Measurements from ENCODE around the gene GON7. TPM values are rescaled to one million over a fixed set of nuclear protein-coding genes. Genes with fewer than 3 reads are reported as not detected.

GON7 gene
- total and polyA plus RNA-seq, 2 of the 8 experiments (the other 6 are each of a cell fraction or from before 2014, with no cell fraction given), result 3.8 to 9.9 TPM

- Histone ChIP-seq H4K20me1 (replicated peaks in 1 of 2; ENCODE audit: control insufficient read depth in 1 of 2, insufficient read depth in 2 of 2, low read length in 2 of 2) (no peaks in the 10 kb centered on the region), H3K4ac (replicated peaks; ENCODE audit: insufficient read length, low read depth, low read length) (no peak overlapping the region), H3K27ac (ENCODE audit: low read depth, low read length) (no peak overlapping the region), H3K79me1 (ENCODE audit: low read depth, low read length) (no peaks in the 10 kb centered on the region), H2BK120ac (replicated peaks; ENCODE audit: low read depth, low read length) (no peak overlapping the region), H3K18ac (ENCODE audit: extremely low read depth, low read length) (no peak overlapping the region), H3K4me2 (ENCODE audit: insufficient read depth in 1 of 2, low read depth in 2 of 2, low read length in 2 of 2) (no peak overlapping the region), H3K23me2 (ENCODE audit: low read depth, low read length) (peaks cover 5% of the 10 kb centered on the region), H4K8ac (ENCODE audit: extremely low read depth, insufficient read depth, low read length) (no peak overlapping the region), H2BK5ac (ENCODE audit: low read depth, low read length) (no peak overlapping the region), H2BK15ac (ENCODE audit: low read length) (no peak overlapping the region), H4K91ac (replicated peaks; ENCODE audit: insufficient read length, low read length) (no peak overlapping the region), H2BK12ac (ENCODE audit: low read depth, low read length) (no peak overlapping the region), H3K36me3 (ENCODE audit: control insufficient read depth in 2 of 4, insufficient read depth in 4 of 4, low read length in 3 of 4) (peaks cover 4 to 25% (median 10%) of the 10 kb centered on the region in 4 experiments; a peak in 7 of 8 replicates), H3K56ac (replicated peaks; ENCODE audit: insufficient read length, low read depth, low read length) (no peak overlapping the region), H3K9ac (replicated peaks in 1 of 4; ENCODE audit: extremely low read depth in 1 of 4, low read depth in 3 of 4, low read length in 3 of 4) (no peak overlapping the region), H2AFZ (ENCODE audit: low read length) (no peak overlapping the region), H3K14ac (ENCODE audit: insufficient read length) (no peak overlapping the region), H3K9me3 (ENCODE audit: insufficient read depth in 2 of 2, low read depth in 1 of 2, low read length in 1 of 2) (no peaks in the 10 kb centered on the region), H3K4me1 (replicated peaks in 1 of 4; ENCODE audit: control insufficient read depth in 3 of 4, insufficient read depth in 4 of 4, low read length in 3 of 4) (peaks cover 0 to 6% (median 3%) of the 10 kb centered on the region in 4 experiments; a peak in 3 of 7 replicates), H2AK5ac (ENCODE audit: low read depth, low read length) (no peak overlapping the region), H3K79me2 (ENCODE audit: control insufficient read depth in 1 of 2, insufficient read depth in 2 of 2, low read length in 2 of 2) (peaks cover 0 to 10% of the 10 kb centered on the region in 2 experiments; a peak in 1 of 4 replicates), H3K23ac (ENCODE audit: insufficient read length) (no peak overlapping the region), H4K5ac (ENCODE audit: insufficient read length, low read depth, low read length) (no peak overlapping the region), H3K4me3 (ENCODE audit: extremely low read depth in 1 of 4, insufficient read depth in 2 of 4, low read depth in 3 of 4, low read length in 4 of 4) (no peak overlapping the region), H3K27me3 (replicated peaks in 1 of 4; ENCODE audit: control insufficient read depth in 3 of 4, extremely low read depth in 1 of 4, insufficient read depth in 3 of 4, low read length in 3 of 4) (no peaks in the 10 kb centered on the region), H2BK20ac (ENCODE audit: low read length) (no peak overlapping the region)
- CTCF ChIA-PET (ENCODE audit: partially characterized antibody), result interaction anchor here (0.7 kb wide), 1 partner anchor 60 kb away, joined by 3 read pairs; no protein-coding TSS in a partner anchor
- POLR2A ChIA-PET (ENCODE audit: partially characterized antibody), result no interaction called here
- FAIRE-seq, result no peak
- no peak for DNase-seq (ENCODE audit: low read depth in 1 of 2, low spot score in 2 of 2)
- 80% methylated on average over 3 of the region's 3 CpGs; no CpG with 5 or more reads in 1 of the 2 experiments for WGBS, 2 experiments (ENCODE audit: extremely low coverage in 1 of 2, insufficient coverage in 1 of 2, insufficient read length in 1 of 2, insufficient replicate concordance in 2 of 2, low coverage in 1 of 2, low lambda C conversion rate in 2 of 2, missing lambda C conversion rate in 1 of 2)
- TF ChIP-seq TEAD4 (IDR thresholded peaks at IDR 0.05; ENCODE audit: low read depth, low read length) (no peak), CHD2 (IDR thresholded peaks at IDR 0.05; ENCODE audit: low read length) (no peak), RFX5 (IDR thresholded peaks at IDR 0.05; ENCODE audit: borderline replicate concordance, low read depth, low read length) (no peak), BCL11A (IDR thresholded peaks at IDR 0.05; ENCODE audit: low read depth in 2 of 2, low read length in 2 of 2) (no peak), CHD1 (IDR thresholded peaks at IDR 0.05; ENCODE audit: low read depth, low read length) (no peak), HDAC2 (IDR thresholded peaks at IDR 0.05; ENCODE audit: borderline replicate concordance in 1 of 2, low read depth in 2 of 2, low read length in 2 of 2) (no peak), POLR2AphosphoS5 (IDR thresholded peaks at IDR 0.05; ENCODE audit: low read depth, low read length) (no peak), SIN3A (conservative IDR thresholded peaks at IDR 0.05 in 1 of 2, IDR thresholded peaks at IDR 0.05 in 1 of 2; ENCODE audit: low read depth in 1 of 2, low read length in 2 of 2) (no peak), YY1 (IDR thresholded peaks at IDR 0.05; ENCODE audit: low read depth, low read length) (no peak), HDAC6 (IDR thresholded peaks at IDR 0.05; ENCODE audit: low read depth, low read length) (no peak), KDM4A (IDR thresholded peaks at IDR 0.05; ENCODE audit: low read depth, low read length, severe bottlenecking) (no peak), RAD21 (IDR thresholded peaks at IDR 0.05 in 1 of 2, conservative IDR thresholded peaks at IDR 0.05 in 1 of 2; ENCODE audit: low read depth in 2 of 2, low read length in 2 of 2) (no peak), KDM5A (IDR thresholded peaks at IDR 0.05; ENCODE audit: low read length) (no peak), SRF (IDR thresholded peaks at IDR 0.05; ENCODE audit: low read depth, low read length) (no peak)
These were observed 5.6 kb upstream of the GON7 start for GRCh38 chr14:93212432-93212831.
